ENCODE results near the gene NR2F2. TPM values are rescaled to one million over a fixed set of nuclear protein-coding genes. Genes with fewer than 3 reads are reported as not detected.

Gene NR2F2
- total RNA-seq = 10 to 100 TPM in 4 of 6 donors, 1 to 10 TPM in 2; 8.3 to 25.6 (median 14.0) TPM
- polyA plus RNA-seq = 10 to 100 TPM in 1 of 2 donors, 1 to 10 TPM in 1; 7.0 to 16.2 TPM

DNA sequence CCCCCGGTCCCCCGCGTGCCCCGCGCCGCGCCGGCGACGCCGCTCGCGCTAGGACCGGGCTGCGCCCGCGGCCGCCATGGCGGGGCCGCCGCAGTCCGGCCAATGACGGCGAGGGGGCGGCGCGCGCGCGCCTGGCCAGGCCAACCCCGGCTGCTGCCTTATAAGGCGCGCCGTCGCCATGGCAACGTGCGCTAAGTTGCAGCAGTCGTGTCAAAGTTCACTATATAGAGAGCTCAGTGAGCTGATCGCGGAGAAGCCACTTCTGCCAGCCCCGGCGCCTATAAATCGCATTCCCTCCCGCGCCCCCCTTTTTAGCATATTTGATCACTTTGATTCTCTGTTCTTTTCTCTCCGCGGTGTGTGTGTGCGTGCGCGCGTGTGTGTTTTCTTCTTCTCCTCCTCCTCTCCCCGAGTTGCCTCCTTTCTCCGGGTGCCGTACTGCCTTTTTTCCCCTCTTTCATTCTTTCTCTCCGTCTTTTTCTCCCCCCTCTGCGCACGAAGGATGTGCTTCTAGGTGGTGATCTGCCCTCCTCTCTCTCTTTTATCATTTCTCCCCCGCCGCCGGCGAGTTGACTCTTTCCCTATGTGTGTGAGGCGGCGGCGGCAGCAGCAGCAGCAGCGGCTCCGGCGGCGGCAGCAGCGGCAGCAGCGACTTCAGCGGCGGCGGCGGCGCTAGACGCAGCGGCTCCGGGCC, at the start of gene NR2F2:
Gene NR2F2 (plus strand): TSS at position 251 of the 694 bp plus-strand sequence. CDS start 1,406 bp downstream, outside the sequence.
- ATAC-seq (peak; percentile 70 to 83 (median 79)), FAIRE-seq (no peak), DNase-seq (peak; percentile 95 to 99 (median 96))
- intact Hi-C loops (cut with DNase I) = loop anchor here in 1 of 3 donors (10.0 kb wide), 1 partner anchor 56 kb away; no protein-coding TSS in a partner anchor
- no peaks in the 10 kb centered on the region for H3K27me3 ChIP-seq
- TF ChIP-seq, protein P1, sequence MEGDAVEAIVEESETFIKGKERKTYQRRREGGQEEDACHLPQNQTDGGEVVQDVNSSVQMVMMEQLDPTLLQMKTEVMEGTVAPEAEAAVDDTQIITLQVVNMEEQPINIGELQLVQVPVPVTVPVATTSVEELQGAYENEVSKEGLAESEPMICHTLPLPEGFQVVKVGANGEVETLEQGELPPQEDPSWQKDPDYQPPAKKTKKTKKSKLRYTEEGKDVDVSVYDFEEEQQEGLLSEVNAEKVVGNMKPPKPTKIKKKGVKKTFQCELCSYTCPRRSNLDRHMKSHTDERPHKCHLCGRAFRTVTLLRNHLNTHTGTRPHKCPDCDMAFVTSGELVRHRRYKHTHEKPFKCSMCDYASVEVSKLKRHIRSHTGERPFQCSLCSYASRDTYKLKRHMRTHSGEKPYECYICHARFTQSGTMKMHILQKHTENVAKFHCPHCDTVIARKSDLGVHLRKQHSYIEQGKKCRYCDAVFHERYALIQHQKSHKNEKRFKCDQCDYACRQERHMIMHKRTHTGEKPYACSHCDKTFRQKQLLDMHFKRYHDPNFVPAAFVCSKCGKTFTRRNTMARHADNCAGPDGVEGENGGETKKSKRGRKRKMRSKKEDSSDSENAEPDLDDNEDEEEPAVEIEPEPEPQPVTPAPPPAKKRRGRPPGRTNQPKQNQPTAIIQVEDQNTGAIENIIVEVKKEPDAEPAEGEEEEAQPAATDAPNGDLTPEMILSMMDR (IDR thresholded peaks at IDR 0.05) = no peak
- WGBS, 2 donors = 0 to 1% methylated on average over 54 to 78 of the region's 78 CpGs
- H3K4me3 ChIP-seq = peak within 1 kb of the TSS; percentile 52 to 65 (median 60)
- peaks cover 0 to 6% (median 0%) of the 10 kb centered on the region in 3 donors for H3K4me1 ChIP-seq
- H3K9me3 ChIP-seq = no peaks in the 10 kb centered on the region
- no peaks in the 10 kb centered on the region for H3K36me3 ChIP-seq
- peak within 1 kb of the TSS; percentile 78 to 95 (median 90) for H3K27ac ChIP-seq

DNA sequence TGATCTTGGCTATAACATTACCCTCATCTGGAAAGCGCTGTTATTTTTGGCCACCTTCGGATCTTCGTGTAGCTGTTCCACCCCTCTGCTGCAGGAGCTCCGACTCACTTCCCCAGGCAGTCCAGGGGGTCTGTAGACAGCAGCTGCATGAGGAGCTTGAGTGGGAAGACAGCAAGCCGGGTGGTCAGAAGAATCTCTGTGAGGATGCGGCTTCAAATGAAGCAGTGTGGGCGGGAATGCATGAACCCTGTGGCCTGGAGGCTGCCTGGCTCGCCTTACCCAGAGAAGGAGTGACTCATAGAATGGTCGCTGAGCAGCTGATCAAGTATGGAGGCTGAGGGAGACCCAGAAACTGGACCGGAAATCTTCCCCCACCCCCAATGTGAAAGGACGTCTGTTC, 45.2 kb upstream of the NR2F2 start:
- no peak overlapping the region for H3K27ac ChIP-seq
- intact Hi-C loops (cut with DNase I) = no loop called here
- peak in 1 of 6 donors; percentile 27 for DNase-seq
- no peak overlapping the region for H3K4me3 ChIP-seq
- H3K4me1 ChIP-seq = no peaks in the 10 kb centered on the region
- H3K9me3 ChIP-seq = no peaks in the 10 kb centered on the region
- ATAC-seq = peak in 2 of 4 donors; percentile 14 to 71
- 78 to 86% methylated on average over 11 of the region's 11 CpGs for WGBS, 2 donors
- H3K36me3 ChIP-seq = no peaks in the 10 kb centered on the region
- no peaks in the 10 kb centered on the region for H3K27me3 ChIP-seq
- TF ChIP-seq, protein P1 (IDR thresholded peaks at IDR 0.05) = no peak
- no peak for FAIRE-seq

DNA sequence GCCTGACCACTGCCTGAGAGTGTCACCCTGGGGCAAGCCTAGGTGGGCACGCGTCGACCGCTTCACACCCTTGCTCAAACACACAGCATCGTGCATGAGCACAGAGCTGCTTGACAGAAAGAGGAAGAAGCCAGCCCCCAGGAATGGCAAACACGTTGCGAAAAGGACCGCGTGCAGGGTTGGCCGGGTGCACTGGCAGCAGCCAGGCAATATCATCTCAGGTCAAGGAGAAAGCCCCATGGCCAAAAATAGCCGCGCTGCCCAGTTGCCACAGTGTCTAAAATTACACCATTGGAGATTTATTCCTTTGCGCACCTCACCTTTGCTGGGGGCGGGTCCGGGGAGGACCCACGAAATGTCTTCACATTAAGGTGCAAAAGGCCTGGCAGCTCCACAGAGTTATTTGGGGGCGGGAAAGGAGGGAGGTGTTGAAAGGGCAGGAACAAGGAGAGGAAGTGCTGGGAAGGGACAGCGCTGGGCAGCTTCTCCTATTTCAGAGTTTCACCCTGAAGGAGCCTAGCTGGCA, 44.7 kb upstream of the NR2F2 start:
- no peak for ATAC-seq
- no peaks in the 10 kb centered on the region for H3K4me1 ChIP-seq
- FAIRE-seq = no peak
- no peaks in the 10 kb centered on the region for H3K9me3 ChIP-seq
- TF ChIP-seq, protein P1 (IDR thresholded peaks at IDR 0.05) = no peak
- no peaks in the 10 kb centered on the region for H3K27me3 ChIP-seq
- no peak overlapping the region for H3K27ac ChIP-seq
- 89 to 90% methylated on average over 18 of the region's 18 CpGs for WGBS, 2 donors
- no peaks in the 10 kb centered on the region for H3K36me3 ChIP-seq
- intact Hi-C loops (cut with DNase I) = no loop called here
- DNase-seq = no peak
- H3K4me3 ChIP-seq = no peak overlapping the region

DNA sequence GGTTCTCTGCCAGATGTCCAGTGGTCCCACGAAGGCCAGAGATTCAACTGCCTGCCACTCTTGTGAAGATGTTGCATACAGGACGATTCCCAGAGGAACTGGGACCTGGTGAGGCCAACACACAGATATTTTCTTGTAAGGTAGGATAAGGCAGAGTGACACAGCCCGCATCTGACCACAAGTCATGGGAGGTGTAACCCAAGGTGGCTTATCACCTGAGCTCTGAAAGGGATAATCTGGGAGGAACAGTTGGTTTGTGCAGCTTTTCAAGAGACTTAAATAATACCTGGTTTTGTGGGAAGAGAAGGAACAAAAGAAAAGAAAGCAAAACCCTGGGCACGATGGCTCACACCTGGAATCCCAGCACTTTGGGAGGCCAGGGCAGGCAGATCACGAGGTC, 39.8 kb upstream of the NR2F2 start:
- ATAC-seq (no peak), DNase-seq (no peak), FAIRE-seq (no peak)
- intact Hi-C loops (cut with DNase I) = no loop called here
- H3K27ac ChIP-seq = no peak overlapping the region
- WGBS, 2 donors = 61 to 77% methylated on average over 5 of the region's 5 CpGs
- no peaks in the 10 kb centered on the region for H3K27me3 ChIP-seq
- TF ChIP-seq, protein P1 (IDR thresholded peaks at IDR 0.05) = no peak
- H3K36me3 ChIP-seq = no peaks in the 10 kb centered on the region
- H3K4me1 ChIP-seq = no peaks in the 10 kb centered on the region
- H3K9me3 ChIP-seq = no peaks in the 10 kb centered on the region
- H3K4me3 ChIP-seq = no peak overlapping the region

DNA sequence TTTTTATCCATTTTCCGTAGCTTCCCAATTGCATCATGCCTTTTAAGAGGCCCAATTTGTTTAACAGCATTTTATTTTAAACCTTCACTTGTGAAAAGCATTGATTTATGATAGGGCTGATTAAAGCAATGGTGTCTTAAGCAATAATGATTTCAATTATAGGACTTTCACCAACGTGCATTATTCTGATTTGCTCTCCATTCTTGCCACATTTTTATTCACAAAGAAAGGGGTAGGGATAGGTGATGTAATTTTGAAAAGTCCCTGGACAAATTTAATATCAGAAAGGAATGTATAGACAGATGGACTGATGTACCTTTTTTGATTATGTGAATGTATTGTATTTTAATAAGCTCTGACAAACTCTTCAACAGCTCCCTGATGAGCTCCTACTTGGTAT, 37.9 kb upstream of the NR2F2 start:
- Histone ChIP-seq H3K27me3 (no peaks in the 10 kb centered on the region), H3K4me1 (no peaks in the 10 kb centered on the region), H3K27ac (no peak overlapping the region), H3K4me3 (no peak overlapping the region), H3K36me3 (no peaks in the 10 kb centered on the region), H3K9me3 (no peaks in the 10 kb centered on the region)
- no peak for FAIRE-seq
- WGBS, 2 donors = 61 to 73% methylated on average over 2 of the region's 2 CpGs
- TF ChIP-seq, protein P1 (IDR thresholded peaks at IDR 0.05) = no peak
- intact Hi-C loops (cut with DNase I) = no loop called here
- no peak for DNase-seq
- ATAC-seq = no peak
